ENCODE data around the gene FGF14.
"Not testable (repeated sequence)": the region's sequence is repeated elsewhere in the genome, so short reads cannot be mapped to it uniquely, and the experiment has no call there.

GRCh38 chr13:102011455-102011854 is 390.4 kb downstream of the FGF14 start:
- TF ChIP-seq CTCF (IDR thresholded peaks at IDR 0.05; ENCODE audit: low read depth, low read length, poor library complexity, severe bottlenecking); EZH2phosphoT487 (IDR thresholded peaks at IDR 0.05; ENCODE audit: borderline replicate concordance, low read length): not testable (repeated sequence)

Data from DOHH2 (cell line).